Colon (tissue), 2 donors: ENCODE data around the gene MOB2.

Source experiments
- FAIRE-seq: peaks from 2 replicates; lab custom pipeline; 2012; peaks lifted over from hg19 to GRCh38; lab: Jason Lieb, UNC
- donor health status: control.
- donor health status: control.

Gene MOB2

GRCh38 chr11:1504138-1504537 lies 17.6 kb upstream of the MOB2 start:
- FAIRE-seq, result no peak

- no peak for FAIRE-seq
Observed at GRCh38 chr11:1503708-1504104, 17.1 kb upstream of the MOB2 start.

- no peak for FAIRE-seq
Observed at GRCh38 chr11:1502954-1503707, 16.6 kb upstream of the MOB2 start.

GRCh38 chr11:1502168-1502953 lies 15.8 kb upstream of the MOB2 start:
- FAIRE-seq, result no peak

- FAIRE-seq, result no peak
Observed at GRCh38 chr11:1501421-1502167, 15.0 kb upstream of the MOB2 start.

GRCh38 chr11:1500466-1501420 lies 14.2 kb upstream of the MOB2 start:
- FAIRE-seq, result no peak

GRCh38 chr11:1499899-1500298 lies 13.3 kb upstream of the MOB2 start:
- FAIRE-seq, result no peak

GRCh38 chr11:1499261-1499890 lies 12.8 kb upstream of the MOB2 start:
- FAIRE-seq, result no peak

GRCh38 chr11:1498262-1498661 lies 11.7 kb upstream of the MOB2 start:
- FAIRE-seq, result no peak

- no peak for FAIRE-seq
Observed at GRCh38 chr11:1497600-1497999, 11.0 kb upstream of the MOB2 start.

- FAIRE-seq, result no peak
Observed at GRCh38 chr11:1496761-1497095, 10.1 kb upstream of the MOB2 start.

GRCh38 chr11:1496091-1496760 lies 9.6 kb upstream of the MOB2 start:
- no peak for FAIRE-seq

- FAIRE-seq, result no peak
Observed at GRCh38 chr11:1494650-1495049, 8.1 kb upstream of the MOB2 start.

- no peak for FAIRE-seq
Observed at GRCh38 chr11:1493650-1494244, 7.2 kb upstream of the MOB2 start.

- FAIRE-seq, result no peak
Observed at GRCh38 chr11:1491379-1491778, 4.8 kb upstream of the MOB2 start.

- no peak for FAIRE-seq
Observed at GRCh38 chr11:1490651-1491050, 4.1 kb upstream of the MOB2 start.

- FAIRE-seq, result no peak
Observed at GRCh38 chr11:1488575-1489180, 2.1 kb upstream of the MOB2 start.

- FAIRE-seq, result no peak
Observed at GRCh38 chr11:1487851-1488574, 1.4 kb upstream of the MOB2 start.
